ENCODE results near the gene CYLD.

DNA sequence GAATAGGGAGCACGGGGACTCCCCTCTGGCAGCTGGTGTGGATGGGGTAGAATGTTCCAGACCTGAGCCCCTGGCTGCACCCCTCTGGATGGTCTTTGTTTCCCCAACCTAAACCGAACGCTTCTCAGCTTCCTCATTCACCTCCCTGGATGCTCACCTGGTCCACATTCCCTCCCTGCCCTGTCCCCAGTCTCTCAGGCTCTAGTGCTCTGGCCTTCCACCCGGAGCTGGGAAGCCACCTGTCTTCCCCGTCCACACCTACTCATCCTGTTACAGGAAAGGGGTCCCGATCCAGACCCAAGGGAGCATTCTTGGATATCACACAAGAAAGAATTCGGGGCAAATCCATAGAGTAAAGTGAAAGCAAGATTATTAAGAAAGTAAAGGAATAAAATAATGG is 73.5 kb downstream of the CYLD start:
- TF ChIP-seq CTCF (IDR thresholded peaks at IDR 0.05; ENCODE audit: insufficient read depth, low read length) (no peak), POLR2AphosphoS5 (IDR thresholded peaks at IDR 0.05; ENCODE audit: low read depth) (no peak), REST (IDR thresholded peaks at IDR 0.05; ENCODE audit: insufficient replicate concordance, low read depth) (no peak)
